GM06990 (cell line): ENCODE results near the gene PAGR1.
"Not testable (repeated sequence)": the region's sequence is repeated elsewhere in the genome, so short reads cannot be mapped to it uniquely, and the experiment has no call there.

ENCODE experiments used
- DNase-seq: peaks from one replicate; pipeline ENCODE4 v3.0.0-alpha.2; 2011; ENCODE audit not compliant: insufficient read length; ENCODE audit errors: extremely low read depth
- H3K27me3 ChIP-seq: replicated peaks from 2 replicates; pipeline ENCODE4 v1.6.0; 2011; ENCODE audit warnings: low read length; ENCODE audit not compliant: control insufficient read depth, insufficient read depth
- H3K36me3 ChIP-seq: 2 replicates; pipeline ENCODE4 v1.5.1; 2011; ENCODE audit warnings: low read length; ENCODE audit not compliant: control insufficient read depth, insufficient read depth
- H3K4me3 ChIP-seq: replicated peaks from 2 replicates; pipeline ENCODE4 v1.5.1; 2011; ENCODE audit warnings: low read depth, mild to moderate bottlenecking, control low read depth, low read length
- TF ChIP-seq, protein P1 (sequence below): IDR thresholded peaks from 2 replicates; pipeline ENCODE4 v1.5.1; 2011; ENCODE audit warnings: low read length, control low read depth, mild to moderate bottlenecking, inconsistent platforms; ENCODE audit not compliant: insufficient read depth, poor library complexity, severe bottlenecking

The PAGR1 gene

GRCh38 chr16:29868396-29869009 is 52.6 kb downstream of the PAGR1 start:
- Histone ChIP-seq H3K36me3 (no peaks in the 10 kb centered on the region), H3K4me3 (no peak overlapping the region), H3K27me3 (no peaks in the 10 kb centered on the region; the same call in 1 of the 2 replicates)
- TF ChIP-seq, protein P1, sequence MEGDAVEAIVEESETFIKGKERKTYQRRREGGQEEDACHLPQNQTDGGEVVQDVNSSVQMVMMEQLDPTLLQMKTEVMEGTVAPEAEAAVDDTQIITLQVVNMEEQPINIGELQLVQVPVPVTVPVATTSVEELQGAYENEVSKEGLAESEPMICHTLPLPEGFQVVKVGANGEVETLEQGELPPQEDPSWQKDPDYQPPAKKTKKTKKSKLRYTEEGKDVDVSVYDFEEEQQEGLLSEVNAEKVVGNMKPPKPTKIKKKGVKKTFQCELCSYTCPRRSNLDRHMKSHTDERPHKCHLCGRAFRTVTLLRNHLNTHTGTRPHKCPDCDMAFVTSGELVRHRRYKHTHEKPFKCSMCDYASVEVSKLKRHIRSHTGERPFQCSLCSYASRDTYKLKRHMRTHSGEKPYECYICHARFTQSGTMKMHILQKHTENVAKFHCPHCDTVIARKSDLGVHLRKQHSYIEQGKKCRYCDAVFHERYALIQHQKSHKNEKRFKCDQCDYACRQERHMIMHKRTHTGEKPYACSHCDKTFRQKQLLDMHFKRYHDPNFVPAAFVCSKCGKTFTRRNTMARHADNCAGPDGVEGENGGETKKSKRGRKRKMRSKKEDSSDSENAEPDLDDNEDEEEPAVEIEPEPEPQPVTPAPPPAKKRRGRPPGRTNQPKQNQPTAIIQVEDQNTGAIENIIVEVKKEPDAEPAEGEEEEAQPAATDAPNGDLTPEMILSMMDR: no peak
- no peak for DNase-seq

DNA sequence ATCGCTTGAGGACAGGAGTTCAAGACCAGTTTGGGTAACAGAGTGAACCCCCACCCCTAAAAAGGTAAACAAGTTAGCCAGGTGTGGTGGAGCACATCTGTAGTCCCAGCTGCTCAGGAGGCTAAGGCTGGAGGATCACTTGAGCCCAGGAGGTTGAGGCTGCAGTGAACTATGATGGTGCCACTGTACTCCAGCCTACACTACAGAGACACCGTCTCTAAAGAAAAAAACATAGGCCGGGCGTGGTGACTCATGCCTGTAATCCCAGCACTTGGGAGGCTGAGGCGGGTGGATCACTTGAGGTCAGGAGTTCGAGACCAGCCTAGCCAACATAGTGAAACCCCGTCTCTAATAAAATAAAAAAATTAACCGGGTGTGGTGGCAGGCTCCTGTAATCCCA is 53.1 kb downstream of the PAGR1 start:
- H3K27me3 ChIP-seq, H3K4me3 ChIP-seq, H3K36me3 ChIP-seq, DNase-seq: not testable (repeated sequence)
